Right kidney (tissue), 1 donor: Measurements from ENCODE around the gene ZNF423.

Experiments used
- DNase-seq: peaks from one replicate; pipeline ENCODE4 v3.0.0-alpha.2; 2016

The ZNF423 gene

GRCh38 chr16:49457196-49457595 lies 398.7 kb downstream of the ZNF423 start:
- DNase-seq = no peak

GRCh38 chr16:49456763-49457162 lies 399.1 kb downstream of the ZNF423 start:
- no peak for DNase-seq

GRCh38 chr16:49455991-49456745 lies 399.7 kb downstream of the ZNF423 start:
- DNase-seq = no peak

- DNase-seq = no peak
Measured at GRCh38 chr16:49455181-49455990, 400.5 kb downstream of the ZNF423 start.

GRCh38 chr16:49454426-49455180 lies 401.3 kb downstream of the ZNF423 start:
- no peak for DNase-seq

- DNase-seq = no peak
Measured at GRCh38 chr16:49453983-49454382, 401.9 kb downstream of the ZNF423 start.

GRCh38 chr16:49453021-49453420 lies 402.9 kb downstream of the ZNF423 start:
- DNase-seq = no peak

GRCh38 chr16:49452578-49452977 lies 403.3 kb downstream of the ZNF423 start:
- peak; percentile 53 for DNase-seq

GRCh38 chr16:49452108-49452507 lies 403.8 kb downstream of the ZNF423 start:
- DNase-seq = no peak

GRCh38 chr16:49446805-49447204 lies 409.1 kb downstream of the ZNF423 start:
- no peak for DNase-seq

GRCh38 chr16:49443576-49443975 lies 412.3 kb downstream of the ZNF423 start:
- no peak for DNase-seq

- DNase-seq = no peak
Measured at GRCh38 chr16:49442805-49443204, 413.1 kb downstream of the ZNF423 start.

GRCh38 chr16:49441366-49441780 lies 414.5 kb downstream of the ZNF423 start:
- peak; percentile 61 for DNase-seq

GRCh38 chr16:49440156-49441065 lies 415.5 kb downstream of the ZNF423 start:
- peak; percentile 28 for DNase-seq

- no peak for DNase-seq
Measured at GRCh38 chr16:49439676-49440075, 416.2 kb downstream of the ZNF423 start.

GRCh38 chr16:49439050-49439449 lies 416.9 kb downstream of the ZNF423 start:
- DNase-seq = no peak
